A549 treated with dexamethasone at 1 μM for 4 hours (cell line): Measurements from ENCODE around the gene USP48. TPM values are rescaled to one million over a fixed set of nuclear protein-coding genes. Genes with fewer than 3 reads are reported as not detected.

Experiments
- total RNA-seq: library from RNA; stranded (reverse); fragments of 200-300 nt; extraction: Qiagen RNA extraction; gene quantifications from 5 replicates; pipeline ENCODE4 v1.2.3, GENCODE V29; 2022

USP48 gene
- total RNA-seq: 15.3 to 19.1 TPM (median 18.0 TPM) in 5 replicates

GRCh38 chr1:21782868-21783678 lies at the start of gene USP48:
Gene USP48, minus strand, starts transcription at chr1:21783149. Its CDS starts 192 bp downstream, at chr1:21782957.

GRCh38 chr1:21811875-21812305 lies 28.9 kb upstream of the USP48 start, which contains the start of gene LDLRAD2:
Gene LDLRAD2, plus strand, starts transcription at chr1:21812265. Its CDS starts 187 bp downstream, at chr1:21812452.

GRCh38 chr1:21669258-21670058 lies 113.5 kb downstream of the USP48 start, which contains the start of gene RAP1GAP:
Gene RAP1GAP, minus strand, starts transcription at chr1:21669357. Its CDS starts 49,325 bp downstream, at chr1:21620032.

Other genes starting within 250 kb of the USP48 start
- gene RAP1GAP, start 113.8 kb downstream of the USP48 start, total RNA-seq: 6.8 to 10.6 TPM (median 10.1 TPM) in 5 replicates
- 0.02 to 0.12 TPM (median 0.02 TPM) in 4 of 5 replicates, not detected in the other for gene LDLRAD2, start 29.1 kb upstream of the USP48 start, total RNA-seq
- gene HSPG2, start 154.2 kb upstream of the USP48 start, total RNA-seq: 46.4 to 93.7 TPM (median 80.9 TPM) in 5 replicates
- not detected in 5 replicates for gene CELA3B, start 193.9 kb upstream of the USP48 start, total RNA-seq
- not detected in 5 replicates for gene CELA3A, start 218.5 kb upstream of the USP48 start, total RNA-seq